IMR-90 (cell line): Measurements from ENCODE around the gene PALLD. TPM values are rescaled to one million over a fixed set of nuclear protein-coding genes. Genes with fewer than 3 reads are reported as not detected.

Experiments used
- ATAC-seq: fragments of 200-7000 bp; cut with Tn5 transposase; 2 replicates; pipeline ENCODE4 v1.9.1; 2020; ENCODE audit warnings: low read depth, mild to moderate bottlenecking, moderate library complexity
- BruUV-seq: library from RNA; stranded (reverse); fragments of 400-500 nt; replicated peaks from 2 replicates; lab custom pipeline; 2021; lab: Mats Ljungman, UMichigan
- CTCF ChIA-PET: fragments of 300-600 bp; formaldehyde crosslinking; extraction: SDS; loops from one replicate; lab custom pipeline; 2021; ENCODE audit warnings: antibody characterized with exemption; lab: Yijun Ruan, JAX
- POLR2A ChIA-PET: fragments of 300-600 bp; sonication (Branson Sonifier 250); formaldehyde crosslinking; loops from one replicate; lab custom pipeline; 2022; ENCODE audit warnings: antibody characterized with exemption; ENCODE audit not compliant: unreplicated experiment; lab: Charles Lee
- DNase-seq: peaks from one replicate; pipeline ENCODE4 v3.0.0; 2013
- H2AFZ ChIP-seq: replicated peaks from 2 replicates; pipeline ENCODE3; 2013; ENCODE audit warnings: low read length, mild to moderate bottlenecking; ENCODE audit not compliant: poor library complexity
- H2AK5ac ChIP-seq: 2 replicates; pipeline ENCODE4 v1.6.1; 2013; ENCODE audit warnings: low read depth, low read length, inconsistent platforms
- H2AK9ac ChIP-seq: replicated peaks from 2 replicates; pipeline ENCODE3; 2013; ENCODE audit warnings: mild to moderate bottlenecking, low read depth, low read length, moderate library complexity; ENCODE audit not compliant: poor library complexity
- H2BK120ac ChIP-seq: 2 replicates; pipeline ENCODE4 v1.6.1; 2013; ENCODE audit warnings: low read depth, low read length, inconsistent platforms
- H2BK15ac ChIP-seq: 3 replicates; pipeline ENCODE4 v1.6.1; 2013; ENCODE audit warnings: low read depth, low read length, inconsistent platforms
- H2BK20ac ChIP-seq: 2 replicates; pipeline ENCODE4 v1.6.1; 2013; ENCODE audit warnings: low read depth, mild to moderate bottlenecking, inconsistent platforms, low read length, moderate library complexity
- H2BK5ac ChIP-seq: 2 replicates; pipeline ENCODE4 v1.6.1; 2013; ENCODE audit warnings: mild to moderate bottlenecking, low read depth, low read length, inconsistent platforms; ENCODE audit not compliant: poor library complexity, severe bottlenecking
- H3K14ac ChIP-seq: replicated peaks from 2 replicates; pipeline ENCODE4 v1.6.1; 2013; ENCODE audit warnings: low read depth, low read length, inconsistent platforms
- H3K18ac ChIP-seq: 2 replicates; pipeline ENCODE4 v1.6.1; 2013; ENCODE audit warnings: low read depth, low read length, control low read depth
- H3K23ac ChIP-seq: 2 replicates; pipeline ENCODE4 v1.6.1; 2013; ENCODE audit warnings: low read depth, low read length, inconsistent platforms
- H3K27ac ChIP-seq: 2 replicates; pipeline ENCODE4 v1.5.1; 2013; ENCODE audit warnings: mild to moderate bottlenecking, control low read depth, low read length; ENCODE audit not compliant: insufficient read depth
- H3K27me3 ChIP-seq: 2 replicates; pipeline ENCODE4 v1.6.1; 2013; ENCODE audit warnings: low read length; ENCODE audit not compliant: control insufficient read depth, insufficient read depth
- H3K36me3 ChIP-seq: 2 replicates; pipeline ENCODE4 v1.6.1; 2013; ENCODE audit warnings: low read length, mixed read lengths; ENCODE audit not compliant: control insufficient read depth, insufficient read depth
- H3K4ac ChIP-seq: 2 replicates; pipeline ENCODE4 v1.6.1; 2013; ENCODE audit warnings: low read depth, low read length, inconsistent platforms
- H3K4me1 ChIP-seq: 2 replicates; pipeline ENCODE4 v1.6.1; 2013; ENCODE audit warnings: low read length, mixed read lengths; ENCODE audit not compliant: control insufficient read depth, insufficient read depth
- H3K4me2 ChIP-seq: 2 replicates; pipeline ENCODE4 v1.6.1; 2013; ENCODE audit warnings: low read depth, mild to moderate bottlenecking, control low read depth, low read length, moderate library complexity
- H3K4me3 ChIP-seq: 2 replicates; pipeline ENCODE4 v1.5.1; 2013; ENCODE audit warnings: low read depth, mild to moderate bottlenecking, control low read depth, low read length, moderate library complexity; ENCODE audit not compliant: insufficient read depth
- H3K56ac ChIP-seq: 2 replicates; pipeline ENCODE4 v1.6.1; 2013; ENCODE audit warnings: low read length, inconsistent platforms; ENCODE audit not compliant: insufficient read depth; ENCODE audit errors: extremely low read depth
- H3K79me1 ChIP-seq, 2 experiments: 2 replicates each; pipeline ENCODE4 v1.6.1; 2013; ENCODE audit warnings: low read length in 2 of 2, inconsistent platforms in 1 of 2, low read depth in 1 of 2
- H3K9ac ChIP-seq: 2 replicates; pipeline ENCODE4 v1.6.1; 2013; ENCODE audit warnings: low read depth, low read length, control low read depth
- H3K9me1 ChIP-seq: 2 replicates; pipeline ENCODE4 v1.6.1; 2013; ENCODE audit warnings: low read length, inconsistent platforms; ENCODE audit not compliant: insufficient read depth
- H3K9me3 ChIP-seq: 2 replicates; pipeline ENCODE4 v1.6.1; 2013; ENCODE audit warnings: low read length; ENCODE audit not compliant: control insufficient read depth, insufficient read depth
- H4K20me1 ChIP-seq: 2 replicates; pipeline ENCODE4 v1.6.1; 2013; ENCODE audit warnings: low read length, inconsistent platforms; ENCODE audit not compliant: insufficient read depth
- H4K5ac ChIP-seq: 2 replicates; pipeline ENCODE4 v1.6.1; 2013; ENCODE audit warnings: mild to moderate bottlenecking, low read depth, low read length, control low read depth
- H4K8ac ChIP-seq, 2 experiments: 2 replicates each; pipeline ENCODE4 v1.6.1; 2013; ENCODE audit warnings: low read depth in 2 of 2, low read length in 2 of 2, control low read depth in 1 of 2, inconsistent platforms in 1 of 2
- H4K91ac ChIP-seq: 2 replicates; pipeline ENCODE4 v1.6.1; 2013; ENCODE audit warnings: low read depth, low read length, inconsistent platforms; ENCODE audit not compliant: insufficient read depth
- BHLHE40 ChIP-seq: fragments of 150-350 bp; IDR thresholded peaks from 2 replicates; pipeline ENCODE4 v1.6.1; 2016; ENCODE audit warnings: mild to moderate bottlenecking, low read depth, low read length
- CEBPB ChIP-seq: IDR thresholded peaks from 2 replicates; pipeline ENCODE4 v1.6.1; 2012; ENCODE audit warnings: low read depth, low read length, improper control_type of control experiment
- CHD1 ChIP-seq: IDR thresholded peaks from 2 replicates; pipeline ENCODE4 v1.6.1; 2012; ENCODE audit warnings: low read depth, low read length, improper control_type of control experiment
- FOS ChIP-seq: fragments of 150-350 bp; IDR thresholded peaks from 2 replicates; pipeline ENCODE4 v1.6.1; 2016; ENCODE audit warnings: low read depth, low read length
- MAFK ChIP-seq: IDR thresholded peaks from 2 replicates; pipeline ENCODE4 v1.6.1; 2012; ENCODE audit warnings: low read depth, low read length, improper control_type of control experiment
- MAZ ChIP-seq: IDR thresholded peaks from 2 replicates; pipeline ENCODE4 v1.6.1; 2012; ENCODE audit warnings: low read depth, mild to moderate bottlenecking, low read length, improper control_type of control experiment, moderate library complexity, borderline replicate concordance
- MXI1 ChIP-seq: IDR thresholded peaks from 2 replicates; pipeline ENCODE4 v1.6.1; 2012; ENCODE audit warnings: low read depth, mild to moderate bottlenecking, low read length, moderate library complexity, borderline replicate concordance
- NFE2L2 ChIP-seq: fragments of 150-350 bp; IDR thresholded peaks from 2 replicates; pipeline ENCODE4 v1.6.1; 2016; ENCODE audit warnings: low read depth, mild to moderate bottlenecking, low read length
- POLR2A ChIP-seq: IDR thresholded peaks from 2 replicates; pipeline ENCODE4 v1.6.1; 2012; ENCODE audit warnings: mild to moderate bottlenecking, low read depth, low read length
- SMC3 ChIP-seq: fragments of 150-350 bp; IDR thresholded peaks from 2 replicates; pipeline ENCODE4 v1.6.1; 2016; ENCODE audit warnings: low read depth, mild to moderate bottlenecking, antibody characterized with exemption, low read length, moderate library complexity
- WGBS, 2 experiments: methylation state at CpG; one replicate each; pipeline versions ENCODE4 v1.1.5 to v1.1.7; 2013; ENCODE audit warnings: missing lambda C conversion rate in 2 of 2; ENCODE audit not compliant: insufficient read length in 1 of 2; ENCODE audit errors: extremely low coverage in 2 of 2; 5-methylcytosine and 5-hydroxymethylcytosine counted together
- dilution Hi-C: fragments of 300-500 bp; cut with HindIII; formaldehyde crosslinking; loops from one replicate; pipeline ENCODE4 v1.14.3; 2018; ENCODE audit warnings: low sequenced_read_pairs; ENCODE audit not compliant: unreplicated experiment
- in situ Hi-C: fragments of 300-500 bp; cut with MboI; formaldehyde crosslinking; loops from 3 replicates; pipeline ENCODE4 v1.14.3; 2019; ENCODE audit warnings: low sequenced_read_pairs, inconsistent platforms, mixed read lengths
- intact Hi-C: fragments of 100-400 bp; cut with micrococcal nuclease; formaldehyde crosslinking; loops from 2 replicates; pipeline ENCODE4 v1.10.0; 2022
- polyA plus RNA-seq, 3 experiments: library from polyadenylated mRNA; depleted of rRNA; stranded (reverse); fragments of >200 nt; gene quantifications; 2 replicates each; pipeline ENCODE4 v1.2.3, GENCODE V29; 2012; ENCODE audit warnings: low replicate concordance in 1 of 3
- total RNA-seq: library from RNA; depleted of rRNA; stranded (reverse); fragments of >200 nt; gene quantifications from 2 replicates; pipeline ENCODE4 v1.2.3, GENCODE V29; 2012
- TF ChIP-seq, protein P1 (sequence below): fragments of 150-350 bp; IDR thresholded peaks from 2 replicates; pipeline ENCODE4 v1.6.1; 2017; ENCODE audit warnings: mild to moderate bottlenecking, antibody characterized with exemption, low read length, low read depth
- TF ChIP-seq, protein P2 (sequence below): conservative IDR thresholded peaks from 2 replicates; pipeline ENCODE4 v1.5.1; 2012; ENCODE audit warnings: mild to moderate bottlenecking, low read depth, low read length, improper control_type of control experiment
- TF ChIP-seq, protein P3 (sequence below): fragments of 150-350 bp; IDR thresholded peaks from 2 replicates; pipeline ENCODE4 v1.6.1; 2016; ENCODE audit warnings: low read depth, mild to moderate bottlenecking, low read length, moderate library complexity, borderline replicate concordance

PALLD gene
- total and polyA plus RNA-seq, 2 of the 4 experiments (the other 2 are of a cell fraction), result 91.0 to 91.9 TPM

DNA sequence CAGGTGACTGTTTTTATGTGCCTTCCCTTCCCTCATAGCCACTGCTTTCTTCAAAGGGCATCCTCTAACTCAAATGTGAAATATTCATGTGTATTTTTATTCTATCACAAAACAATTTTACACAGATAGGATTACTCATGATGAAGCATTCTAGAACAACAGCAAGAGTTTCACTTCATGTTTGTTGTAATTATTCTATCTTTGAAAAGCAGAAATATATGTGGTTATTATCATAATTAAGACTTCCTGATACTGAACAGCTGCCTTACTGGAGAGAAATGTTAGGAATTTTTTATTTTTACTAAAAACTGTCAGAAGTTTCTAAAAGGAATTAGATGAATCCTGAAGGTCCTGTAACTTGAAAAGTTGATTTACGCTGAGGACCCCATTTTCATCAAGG, 229.1 kb downstream of the PALLD start:
- no peak overlapping the region for H2BK20ac ChIP-seq
- H4K5ac ChIP-seq, result no peak overlapping the region
- dilution Hi-C loops (no loop called here), intact Hi-C loops (no loop called here), in situ Hi-C loops (no loop called here)
- peak overlapping the region; percentile 46 for H2BK5ac ChIP-seq
- H4K20me1 ChIP-seq, result no peaks in the 10 kb centered on the region
- H3K36me3 ChIP-seq, result no peaks in the 10 kb centered on the region
- DNase-seq (no peak), ATAC-seq (0 out of 2 replicates have a peak, but pooled peaks have one; percentile 31)
- H3K27ac ChIP-seq, result peak overlapping the region; percentile 31; the same call in 1 of the 2 replicates
- no peak overlapping the region for H4K8ac ChIP-seq
- POLR2A ChIA-PET, result no interaction called here
- no CpG with 5 or more reads among the region's 1 CpG for WGBS, 2 experiments
- CTCF ChIA-PET, result interaction anchor here (0.6 kb wide), 1 partner anchor 153 kb away, joined by 5 read pairs; no protein-coding TSS in a partner anchor
- peaks cover 20% of the 10 kb centered on the region for H3K4me1 ChIP-seq
- no peak overlapping the region for H3K23ac ChIP-seq
- no peaks in the 10 kb centered on the region for H3K9me3 ChIP-seq
- H2AK5ac ChIP-seq, result no peak overlapping the region
- peaks cover 10% of the 10 kb centered on the region; the same call in 1 of the 2 replicates for H3K9me1 ChIP-seq
- H2BK120ac ChIP-seq, result no peak overlapping the region
- H4K91ac ChIP-seq, result no peak overlapping the region
- no peaks in the 10 kb centered on the region for H3K27me3 ChIP-seq
- H2AK9ac ChIP-seq, result no peak overlapping the region
- H3K14ac ChIP-seq, result 0 out of 2 replicates have a peak overlapping the region, but pooled peaks have one; percentile 44
- no peak overlapping the region for H3K4ac ChIP-seq
- H3K9ac ChIP-seq, result no peak overlapping the region
- H3K4me2 ChIP-seq, result no peak overlapping the region
- H2BK15ac ChIP-seq, result no peak overlapping the region
- H3K18ac ChIP-seq, result peak overlapping the region; percentile 50; the same call in 1 of the 2 replicates
- H3K4me3 ChIP-seq, result no peak overlapping the region
- H3K56ac ChIP-seq, result no peak overlapping the region
- H2AFZ ChIP-seq, result no peak overlapping the region
- BruUV-seq, result no TSS peak
- TF ChIP-seq, protein P1, sequence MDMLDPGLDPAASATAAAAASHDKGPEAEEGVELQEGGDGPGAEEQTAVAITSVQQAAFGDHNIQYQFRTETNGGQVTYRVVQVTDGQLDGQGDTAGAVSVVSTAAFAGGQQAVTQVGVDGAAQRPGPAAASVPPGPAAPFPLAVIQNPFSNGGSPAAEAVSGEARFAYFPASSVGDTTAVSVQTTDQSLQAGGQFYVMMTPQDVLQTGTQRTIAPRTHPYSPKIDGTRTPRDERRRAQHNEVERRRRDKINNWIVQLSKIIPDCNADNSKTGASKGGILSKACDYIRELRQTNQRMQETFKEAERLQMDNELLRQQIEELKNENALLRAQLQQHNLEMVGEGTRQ, result no peak
- no peak for TF ChIP-seq CHD1
- no peak for TF ChIP-seq CEBPB
- TF ChIP-seq MXI1, result no peak
- TF ChIP-seq, protein P2, sequence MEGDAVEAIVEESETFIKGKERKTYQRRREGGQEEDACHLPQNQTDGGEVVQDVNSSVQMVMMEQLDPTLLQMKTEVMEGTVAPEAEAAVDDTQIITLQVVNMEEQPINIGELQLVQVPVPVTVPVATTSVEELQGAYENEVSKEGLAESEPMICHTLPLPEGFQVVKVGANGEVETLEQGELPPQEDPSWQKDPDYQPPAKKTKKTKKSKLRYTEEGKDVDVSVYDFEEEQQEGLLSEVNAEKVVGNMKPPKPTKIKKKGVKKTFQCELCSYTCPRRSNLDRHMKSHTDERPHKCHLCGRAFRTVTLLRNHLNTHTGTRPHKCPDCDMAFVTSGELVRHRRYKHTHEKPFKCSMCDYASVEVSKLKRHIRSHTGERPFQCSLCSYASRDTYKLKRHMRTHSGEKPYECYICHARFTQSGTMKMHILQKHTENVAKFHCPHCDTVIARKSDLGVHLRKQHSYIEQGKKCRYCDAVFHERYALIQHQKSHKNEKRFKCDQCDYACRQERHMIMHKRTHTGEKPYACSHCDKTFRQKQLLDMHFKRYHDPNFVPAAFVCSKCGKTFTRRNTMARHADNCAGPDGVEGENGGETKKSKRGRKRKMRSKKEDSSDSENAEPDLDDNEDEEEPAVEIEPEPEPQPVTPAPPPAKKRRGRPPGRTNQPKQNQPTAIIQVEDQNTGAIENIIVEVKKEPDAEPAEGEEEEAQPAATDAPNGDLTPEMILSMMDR, result no peak
- no peak for TF ChIP-seq MAZ
- TF ChIP-seq POLR2A, result no peak
- no peak for TF ChIP-seq SMC3
- TF ChIP-seq FOS, result no peak
- TF ChIP-seq MAFK, result no peak
- no peak for TF ChIP-seq NFE2L2
- no peak for TF ChIP-seq BHLHE40
- TF ChIP-seq, protein P3, sequence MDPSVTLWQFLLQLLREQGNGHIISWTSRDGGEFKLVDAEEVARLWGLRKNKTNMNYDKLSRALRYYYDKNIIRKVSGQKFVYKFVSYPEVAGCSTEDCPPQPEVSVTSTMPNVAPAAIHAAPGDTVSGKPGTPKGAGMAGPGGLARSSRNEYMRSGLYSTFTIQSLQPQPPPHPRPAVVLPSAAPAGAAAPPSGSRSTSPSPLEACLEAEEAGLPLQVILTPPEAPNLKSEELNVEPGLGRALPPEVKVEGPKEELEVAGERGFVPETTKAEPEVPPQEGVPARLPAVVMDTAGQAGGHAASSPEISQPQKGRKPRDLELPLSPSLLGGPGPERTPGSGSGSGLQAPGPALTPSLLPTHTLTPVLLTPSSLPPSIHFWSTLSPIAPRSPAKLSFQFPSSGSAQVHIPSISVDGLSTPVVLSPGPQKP, result no peak
- H3K79me1 ChIP-seq, result no peaks in the 10 kb centered on the region
